ENCODE results near the gene ADAMTS12. TPM values are rescaled to one million over a fixed set of nuclear protein-coding genes. Genes with fewer than 3 reads are reported as not detected.

Gene ADAMTS12
- total RNA-seq, 1 donor from 2014 or later: 32.1 TPM

DNA sequence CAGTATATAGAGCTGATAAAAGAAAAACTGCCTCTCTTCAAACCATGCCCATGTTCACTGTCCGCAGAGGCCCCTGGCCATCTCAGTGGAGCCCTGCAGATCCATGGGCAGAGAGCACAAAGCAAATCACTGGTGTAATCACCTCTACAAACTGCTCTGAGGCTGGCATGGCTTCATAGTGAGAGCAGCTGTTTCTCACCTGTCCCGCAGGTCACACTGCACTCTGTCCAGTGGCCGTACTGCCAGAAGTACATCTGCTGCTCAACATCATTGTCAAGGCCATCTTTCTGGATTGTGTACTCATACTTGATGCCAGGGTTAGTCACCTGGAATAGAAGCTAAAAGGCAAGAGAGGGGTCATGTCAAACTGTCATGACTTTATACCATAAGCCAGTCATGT, 277.8 kb downstream of the ADAMTS12 start:
- Mint-ChIP-seq H3K36me3 (peaks cover 7% of the 10 kb centered on the region), H3K4me1 (ENCODE audit: unreplicated experiment) (peaks cover 4% of the 10 kb centered on the region), H3K9me3 (no peaks in the 10 kb centered on the region), H3K27ac (no peak overlapping the region), H3K27me3 (no peaks in the 10 kb centered on the region), H3K4me3 (no peak overlapping the region)
- DNase-seq (ENCODE audit: extremely low spot score, unreplicated experiment): no peak
- TF ChIP-seq CTCF (conservative IDR thresholded peaks at IDR 0.05): no peak

DNA sequence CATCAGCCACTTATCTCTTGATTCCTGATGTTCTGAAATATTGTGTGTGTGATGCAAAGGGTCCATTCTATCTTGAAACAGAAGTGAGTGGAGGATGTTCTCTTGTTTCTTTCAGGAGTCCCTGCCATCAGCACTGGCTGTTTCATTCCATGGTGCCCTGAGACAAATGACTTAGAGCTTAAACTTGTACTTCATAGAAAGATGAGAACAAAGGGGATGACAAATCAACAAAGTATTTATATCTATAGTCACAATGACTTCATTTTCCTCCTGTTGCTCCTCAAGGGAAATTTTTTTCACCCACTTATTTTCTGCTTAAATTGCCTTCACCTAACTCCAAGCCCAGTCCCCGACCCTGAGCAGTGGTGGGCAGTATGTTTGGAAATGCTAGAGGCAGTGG, 279.4 kb downstream of the ADAMTS12 start:
- Mint-ChIP-seq H3K36me3 (peaks cover 7% of the 10 kb centered on the region), H3K4me1 (ENCODE audit: unreplicated experiment) (peaks cover 16% of the 10 kb centered on the region), H3K27me3 (no peaks in the 10 kb centered on the region), H3K4me3 (no peak overlapping the region), H3K9me3 (no peaks in the 10 kb centered on the region), H3K27ac (peak overlapping the region; percentile 81)
- TF ChIP-seq CTCF (conservative IDR thresholded peaks at IDR 0.05): no peak
- no peak for DNase-seq (ENCODE audit: extremely low spot score, unreplicated experiment)

DNA sequence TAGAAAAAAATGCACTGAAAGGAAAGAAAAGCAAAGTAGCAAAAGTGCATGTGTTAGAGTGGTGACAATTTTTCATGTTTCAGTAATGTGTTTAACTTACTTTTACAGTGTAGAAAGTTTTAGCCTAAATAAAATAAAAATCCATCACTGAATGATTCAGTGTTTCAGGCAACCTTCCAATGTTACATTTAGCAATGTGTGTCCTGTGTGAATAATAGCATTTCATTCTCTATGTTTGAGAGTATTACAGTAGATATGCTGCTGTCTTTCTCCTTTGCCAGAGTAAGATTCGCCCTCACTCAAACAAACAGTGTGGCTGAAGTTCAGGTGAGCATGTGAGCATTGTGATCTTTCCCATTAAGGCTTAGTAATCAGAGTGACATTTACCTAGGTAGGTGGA, 279.9 kb downstream of the ADAMTS12 start:
- TF ChIP-seq CTCF (conservative IDR thresholded peaks at IDR 0.05): no peak
- no peaks in the 10 kb centered on the region for H3K27me3 Mint-ChIP-seq
- peaks cover 10% of the 10 kb centered on the region for H3K36me3 Mint-ChIP-seq
- H3K9me3 Mint-ChIP-seq: no peaks in the 10 kb centered on the region
- H3K4me3 Mint-ChIP-seq: no peak overlapping the region
- peak overlapping the region; percentile 81 for H3K27ac Mint-ChIP-seq
- H3K4me1 Mint-ChIP-seq (ENCODE audit: unreplicated experiment): peaks cover 16% of the 10 kb centered on the region
- DNase-seq (ENCODE audit: extremely low spot score, unreplicated experiment): no peak

DNA sequence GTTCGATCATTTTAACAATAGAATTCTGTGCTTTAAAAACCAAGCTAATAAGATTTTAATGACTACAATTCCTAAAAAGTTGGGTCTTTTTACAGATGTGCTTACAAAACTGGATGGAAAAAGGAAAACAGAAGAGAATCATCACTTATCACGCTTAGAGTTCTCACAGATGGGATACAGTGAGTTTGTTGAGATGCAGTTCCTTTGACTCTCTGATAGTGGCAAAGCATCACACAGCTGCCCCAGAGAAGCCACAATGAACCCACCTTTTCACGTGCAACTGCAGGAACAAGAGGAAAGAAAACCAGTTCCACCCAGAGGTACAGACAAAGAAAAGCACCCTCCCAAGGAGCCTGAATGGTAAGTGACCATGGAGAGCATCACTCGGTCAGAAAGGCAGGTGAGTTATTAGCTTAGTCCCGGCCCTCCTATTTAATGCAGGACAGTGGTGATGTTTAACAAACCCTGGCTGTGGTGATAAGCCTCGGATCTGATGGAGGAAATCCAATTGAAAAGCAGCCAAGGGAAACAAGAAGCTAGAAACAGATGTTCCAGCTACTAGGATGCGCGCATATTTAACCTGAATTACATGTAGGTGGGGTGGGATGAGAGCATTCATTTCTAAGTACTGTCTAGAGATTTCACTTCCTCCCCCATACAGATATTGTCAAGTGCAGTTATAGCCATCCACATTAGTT, 283.3 kb downstream of the ADAMTS12 start:
- Mint-ChIP-seq H3K4me1 (ENCODE audit: unreplicated experiment) (peaks cover 12% of the 10 kb centered on the region), H3K9me3 (no peaks in the 10 kb centered on the region), H3K36me3 (peaks cover 11% of the 10 kb centered on the region), H3K27ac (peak overlapping the region; percentile 26), H3K4me3 (no peak overlapping the region), H3K27me3 (no peaks in the 10 kb centered on the region)
- DNase-seq (ENCODE audit: extremely low spot score, unreplicated experiment): no peak
- no peak for TF ChIP-seq CTCF (conservative IDR thresholded peaks at IDR 0.05)

GRCh38 chr5:33604503-33604902, 287.3 kb downstream of the ADAMTS12 start:
- Mint-ChIP-seq H3K4me1 (ENCODE audit: unreplicated experiment) (peaks cover 43% of the 10 kb centered on the region), H3K27ac (no peak overlapping the region), H3K9me3 (no peaks in the 10 kb centered on the region), H3K4me3 (no peak overlapping the region), H3K27me3 (no peaks in the 10 kb centered on the region), H3K36me3 (peaks cover 5% of the 10 kb centered on the region)
- no peak for TF ChIP-seq CTCF (conservative IDR thresholded peaks at IDR 0.05)
- no peak for DNase-seq (ENCODE audit: extremely low spot score, unreplicated experiment)

All from type B pancreatic cell (in vitro differentiated cells).